ENCODE measurements around the gene RPS16. TPM values are rescaled to one million over a fixed set of nuclear protein-coding genes. Genes with fewer than 3 reads are reported as not detected.

Gene RPS16
- total RNA-seq, 2 donors from 2014 or later: 1,162 to 1,716 TPM

GRCh38 chr19:39433480-39434079 is 2.2 kb downstream of the RPS16 start:
- TF ChIP-seq CTCF (IDR thresholded peaks at IDR 0.05) (no peak), POLR2AphosphoS5 (IDR thresholded peaks at IDR 0.05) (no peak), POLR2A (IDR thresholded peaks at IDR 0.05) (no peak)
- WGBS: 94% methylated on average over 8 of the region's 8 CpGs
- intact Hi-C loops (cut with DNase I): no loop called here
- Histone ChIP-seq H3K9me3 (no peaks in the 10 kb centered on the region), H3K27me3 (replicated peaks; ENCODE audit: insufficient read depth) (no peaks in the 10 kb centered on the region), H3K4me3 (no peak overlapping the region), H3K27ac (no peak overlapping the region), H3K4me1 (replicated peaks) (peaks cover 16% of the 10 kb centered on the region), H3K36me3 (peaks cover 15 to 21% of the 10 kb centered on the region in 2 donors)
- no peak for DNase-seq (ENCODE audit: low spot score)

GRCh38 chr19:39432677-39433025 is 3.1 kb downstream of the RPS16 start:
- TF ChIP-seq POLR2AphosphoS5 (IDR thresholded peaks at IDR 0.05): no peak
- Histone ChIP-seq H3K27me3 (replicated peaks; ENCODE audit: insufficient read depth) (no peaks in the 10 kb centered on the region), H3K27ac (no peak overlapping the region), H3K9me3 (no peaks in the 10 kb centered on the region), H3K36me3 (peaks cover 15 to 21% of the 10 kb centered on the region in 2 donors), H3K4me1 (replicated peaks) (peaks cover 16% of the 10 kb centered on the region), H3K4me3 (no peak overlapping the region)
- 91% methylated on average over 8 of the region's 8 CpGs for WGBS
- no peak for DNase-seq (ENCODE audit: low spot score)
- intact Hi-C loops (cut with DNase I): no loop called here

- Histone ChIP-seq H3K9me3 (no peaks in the 10 kb centered on the region), H3K4me3 (no peak overlapping the region), H3K4me1 (replicated peaks) (peaks cover 11% of the 10 kb centered on the region), H3K36me3 (peaks cover 15 to 21% of the 10 kb centered on the region in 2 donors), H3K27me3 (replicated peaks; ENCODE audit: insufficient read depth) (no peaks in the 10 kb centered on the region), H3K27ac (peak overlapping the region; percentile 30 to 67)
- WGBS: 63% methylated on average over 25 of the region's 25 CpGs
- TF ChIP-seq POLR2AphosphoS5 (IDR thresholded peaks at IDR 0.05) (peak; percentile 72), POLR2A (IDR thresholded peaks at IDR 0.05) (no peak)
- no peak for DNase-seq (ENCODE audit: low spot score)
- intact Hi-C loops (cut with DNase I): no loop called here
Measured at GRCh38 chr19:39430675-39431593, 4.8 kb downstream of the RPS16 start.

- Histone ChIP-seq H3K36me3 (peaks cover 9 to 17% of the 10 kb centered on the region in 2 donors), H3K27me3 (replicated peaks; ENCODE audit: insufficient read depth) (no peaks in the 10 kb centered on the region), H3K9me3 (no peaks in the 10 kb centered on the region), H3K4me1 (replicated peaks) (no peaks in the 10 kb centered on the region), H3K4me3 (no peak overlapping the region), H3K27ac (peak overlapping the region; percentile 39 to 64)
- 25% methylated on average over 19 of the region's 23 CpGs for WGBS
- intact Hi-C loops (cut with DNase I): no loop called here
- TF ChIP-seq POLR2AphosphoS5 (IDR thresholded peaks at IDR 0.05): no peak
- no peak for TF ChIP-seq CTCF (IDR thresholded peaks at IDR 0.05)
- TF ChIP-seq POLR2A (IDR thresholded peaks at IDR 0.05): no peak
- DNase-seq (ENCODE audit: low spot score): no peak
Measured at GRCh38 chr19:39428283-39429112, 7.3 kb downstream of the RPS16 start.

- H3K4me3 ChIP-seq: no peak overlapping the region
- TF ChIP-seq POLR2A (IDR thresholded peaks at IDR 0.05) (no peak), CTCF (IDR thresholded peaks at IDR 0.05) (no peak), POLR2AphosphoS5 (IDR thresholded peaks at IDR 0.05) (no peak)
- no peak overlapping the region for H3K27ac ChIP-seq
- no peaks in the 10 kb centered on the region for H3K27me3 ChIP-seq (replicated peaks; ENCODE audit: insufficient read depth)
- peaks cover 2 to 9% of the 10 kb centered on the region in 2 donors for H3K36me3 ChIP-seq
- H3K9me3 ChIP-seq: no peaks in the 10 kb centered on the region
- 93% methylated on average over 11 of the region's 11 CpGs for WGBS
- H3K4me1 ChIP-seq (replicated peaks): no peaks in the 10 kb centered on the region
- intact Hi-C loops (cut with DNase I): no loop called here
- DNase-seq (ENCODE audit: low spot score): no peak
Measured at GRCh38 chr19:39427707-39428106, 8.0 kb downstream of the RPS16 start.

All from prostate gland (tissue), 2 donors.